ENCODE measurements around the gene ELMO3. TPM values are rescaled to one million over a fixed set of nuclear protein-coding genes. Genes with fewer than 3 reads are reported as not detected.

The ELMO3 gene
- total RNA-seq, 1 experiment from 2014 or later, result 2.0 TPM

DNA sequence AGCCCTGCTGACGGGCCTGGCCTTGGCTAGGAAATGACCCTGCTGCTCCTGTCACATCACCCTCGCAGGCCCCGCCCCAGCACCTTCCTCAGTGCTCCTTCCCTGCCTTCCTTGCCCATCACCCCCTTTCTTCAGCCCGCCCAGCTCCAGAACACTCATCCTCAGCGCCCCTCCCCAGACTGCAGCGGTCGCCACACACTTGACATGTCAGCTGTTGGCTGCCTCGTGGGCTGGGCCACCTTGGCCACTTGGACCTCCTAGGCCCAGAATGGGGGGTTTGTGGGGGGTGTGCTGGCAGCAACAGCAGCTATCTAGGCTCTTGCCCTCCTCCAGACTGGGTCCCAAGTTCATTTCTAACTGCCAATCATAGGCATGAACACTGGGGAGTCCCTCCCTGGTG lies 10.6 kb downstream of the ELMO3 start:
- Histone ChIP-seq H3K4me1 (ENCODE audit: control insufficient read depth, insufficient read depth, low read length) (peaks cover 18% of the 10 kb centered on the region), H3K36me3 (ENCODE audit: control insufficient read depth, insufficient read depth, low read length) (no peaks in the 10 kb centered on the region), H3K9me3 (ENCODE audit: control insufficient read depth, insufficient read depth, low read depth, low read length) (no peaks in the 10 kb centered on the region), H3K4me3 (ENCODE audit: low read depth in 2 of 2, low read length in 2 of 2) (no peak overlapping the region), H3K27me3 (ENCODE audit: control insufficient read depth, insufficient read depth, low read length) (no peaks in the 10 kb centered on the region), H3K27ac (ENCODE audit: low read length) (no peak overlapping the region)
- intact Hi-C loops (cut with micrococcal nuclease; ENCODE audit: unreplicated experiment) (no loop called here), in situ Hi-C loops (cut with HindIII; ENCODE audit: low pct_unique_long_range_greater_than_20kb, low sequenced_read_pairs) (no loop called here)
- BruUV-seq (replicated peaks), result no TSS peak
- POLR2A ChIA-PET, result interaction anchor here (0.9 kb wide), 1 partner anchor 12 kb away, joined by 4 read pairs; no protein-coding TSS in a partner anchor
- CTCF ChIA-PET, result no interaction called here
- no peak for ATAC-seq
- TF ChIP-seq SIN3A (IDR thresholded peaks at IDR 0.05; ENCODE audit: borderline replicate concordance, insufficient read depth, low read depth, low read length) (no peak), POLR2AphosphoS5 (IDR thresholded peaks at IDR 0.05; ENCODE audit: low read depth, low read length) (no peak), TCF7L2 (IDR thresholded peaks at IDR 0.05; ENCODE audit: low read depth, low read length) (no peak)
- TF ChIP-seq, protein P1, sequence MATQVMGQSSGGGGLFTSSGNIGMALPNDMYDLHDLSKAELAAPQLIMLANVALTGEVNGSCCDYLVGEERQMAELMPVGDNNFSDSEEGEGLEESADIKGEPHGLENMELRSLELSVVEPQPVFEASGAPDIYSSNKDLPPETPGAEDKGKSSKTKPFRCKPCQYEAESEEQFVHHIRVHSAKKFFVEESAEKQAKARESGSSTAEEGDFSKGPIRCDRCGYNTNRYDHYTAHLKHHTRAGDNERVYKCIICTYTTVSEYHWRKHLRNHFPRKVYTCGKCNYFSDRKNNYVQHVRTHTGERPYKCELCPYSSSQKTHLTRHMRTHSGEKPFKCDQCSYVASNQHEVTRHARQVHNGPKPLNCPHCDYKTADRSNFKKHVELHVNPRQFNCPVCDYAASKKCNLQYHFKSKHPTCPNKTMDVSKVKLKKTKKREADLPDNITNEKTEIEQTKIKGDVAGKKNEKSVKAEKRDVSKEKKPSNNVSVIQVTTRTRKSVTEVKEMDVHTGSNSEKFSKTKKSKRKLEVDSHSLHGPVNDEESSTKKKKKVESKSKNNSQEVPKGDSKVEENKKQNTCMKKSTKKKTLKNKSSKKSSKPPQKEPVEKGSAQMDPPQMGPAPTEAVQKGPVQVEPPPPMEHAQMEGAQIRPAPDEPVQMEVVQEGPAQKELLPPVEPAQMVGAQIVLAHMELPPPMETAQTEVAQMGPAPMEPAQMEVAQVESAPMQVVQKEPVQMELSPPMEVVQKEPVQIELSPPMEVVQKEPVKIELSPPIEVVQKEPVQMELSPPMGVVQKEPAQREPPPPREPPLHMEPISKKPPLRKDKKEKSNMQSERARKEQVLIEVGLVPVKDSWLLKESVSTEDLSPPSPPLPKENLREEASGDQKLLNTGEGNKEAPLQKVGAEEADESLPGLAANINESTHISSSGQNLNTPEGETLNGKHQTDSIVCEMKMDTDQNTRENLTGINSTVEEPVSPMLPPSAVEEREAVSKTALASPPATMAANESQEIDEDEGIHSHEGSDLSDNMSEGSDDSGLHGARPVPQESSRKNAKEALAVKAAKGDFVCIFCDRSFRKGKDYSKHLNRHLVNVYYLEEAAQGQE (IDR thresholded peaks at IDR 0.05; ENCODE audit: insufficient read depth in 1 of 2, low read depth in 2 of 2, low read length in 1 of 2), result no peak
- TF ChIP-seq, protein P2, sequence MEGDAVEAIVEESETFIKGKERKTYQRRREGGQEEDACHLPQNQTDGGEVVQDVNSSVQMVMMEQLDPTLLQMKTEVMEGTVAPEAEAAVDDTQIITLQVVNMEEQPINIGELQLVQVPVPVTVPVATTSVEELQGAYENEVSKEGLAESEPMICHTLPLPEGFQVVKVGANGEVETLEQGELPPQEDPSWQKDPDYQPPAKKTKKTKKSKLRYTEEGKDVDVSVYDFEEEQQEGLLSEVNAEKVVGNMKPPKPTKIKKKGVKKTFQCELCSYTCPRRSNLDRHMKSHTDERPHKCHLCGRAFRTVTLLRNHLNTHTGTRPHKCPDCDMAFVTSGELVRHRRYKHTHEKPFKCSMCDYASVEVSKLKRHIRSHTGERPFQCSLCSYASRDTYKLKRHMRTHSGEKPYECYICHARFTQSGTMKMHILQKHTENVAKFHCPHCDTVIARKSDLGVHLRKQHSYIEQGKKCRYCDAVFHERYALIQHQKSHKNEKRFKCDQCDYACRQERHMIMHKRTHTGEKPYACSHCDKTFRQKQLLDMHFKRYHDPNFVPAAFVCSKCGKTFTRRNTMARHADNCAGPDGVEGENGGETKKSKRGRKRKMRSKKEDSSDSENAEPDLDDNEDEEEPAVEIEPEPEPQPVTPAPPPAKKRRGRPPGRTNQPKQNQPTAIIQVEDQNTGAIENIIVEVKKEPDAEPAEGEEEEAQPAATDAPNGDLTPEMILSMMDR (IDR thresholded peaks at IDR 0.05), result no peak
- no peak for DNase-seq (ENCODE audit: low read depth, low spot score)

DNA sequence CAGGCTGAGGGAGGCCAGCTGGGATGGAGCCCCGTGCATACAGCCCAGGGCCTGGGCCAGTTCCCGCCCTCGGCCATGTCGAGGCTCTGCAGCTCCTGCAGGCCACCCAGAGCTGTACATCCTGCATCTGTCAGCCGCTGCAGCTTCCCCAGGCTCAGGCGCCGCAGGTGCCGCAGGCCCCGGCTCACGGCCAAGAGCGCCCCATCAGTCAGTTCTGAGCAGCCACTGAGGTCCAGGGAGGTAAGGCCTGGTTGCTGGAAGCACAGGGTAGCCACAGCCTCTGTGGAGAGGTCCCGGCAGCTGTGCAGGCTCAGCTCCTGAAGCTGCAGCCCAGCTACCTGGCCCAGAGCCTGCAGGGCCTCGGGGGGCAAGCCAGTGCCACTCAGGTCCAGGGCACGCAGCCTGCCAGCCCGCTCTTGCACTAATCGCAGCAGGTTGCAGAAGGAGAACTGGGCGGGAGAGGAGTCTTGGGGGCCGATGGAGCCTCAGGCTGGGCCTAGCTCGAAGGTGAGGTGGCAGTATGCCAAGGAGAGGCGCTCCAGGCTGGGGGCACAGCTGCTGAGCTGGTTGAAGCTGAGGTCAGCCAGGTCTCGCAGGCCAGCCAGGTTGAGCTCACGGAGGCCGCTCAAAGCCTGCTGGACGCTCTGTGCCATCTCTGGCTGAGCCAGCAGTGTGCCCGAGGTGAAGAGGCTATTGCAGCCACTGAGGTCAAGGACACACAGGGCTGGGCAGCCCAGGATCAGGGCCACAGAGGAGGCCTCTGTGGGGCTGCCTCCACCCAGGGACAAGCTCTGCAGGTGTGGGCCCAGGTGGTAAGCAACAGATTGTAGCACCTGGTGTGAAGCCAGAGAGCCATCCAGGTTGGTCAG lies 11.4 kb downstream of the ELMO3 start:
- ChIA-PET CTCF (no interaction called here), POLR2A (interaction anchor here (0.6 kb wide), 1 partner anchor 122 kb away, joined by 3 read pairs; no protein-coding TSS in a partner anchor)
- Histone ChIP-seq H3K9me3 (ENCODE audit: control insufficient read depth, insufficient read depth, low read depth, low read length) (no peaks in the 10 kb centered on the region), H3K27me3 (ENCODE audit: control insufficient read depth, insufficient read depth, low read length) (no peaks in the 10 kb centered on the region), H3K36me3 (ENCODE audit: control insufficient read depth, insufficient read depth, low read length) (no peaks in the 10 kb centered on the region), H3K27ac (ENCODE audit: low read length) (no peak overlapping the region), H3K4me1 (ENCODE audit: control insufficient read depth, insufficient read depth, low read length) (peaks cover 18% of the 10 kb centered on the region), H3K4me3 (ENCODE audit: low read depth in 2 of 2, low read length in 2 of 2) (no peak overlapping the region)
- in situ Hi-C loops (cut with HindIII; ENCODE audit: low pct_unique_long_range_greater_than_20kb, low sequenced_read_pairs) (no loop called here), intact Hi-C loops (cut with micrococcal nuclease; ENCODE audit: unreplicated experiment) (no loop called here)
- DNase-seq (ENCODE audit: low read depth, low spot score) (no peak), ATAC-seq (no peak)
- TF ChIP-seq SIN3A (IDR thresholded peaks at IDR 0.05; ENCODE audit: borderline replicate concordance, insufficient read depth, low read depth, low read length), result no peak
- TF ChIP-seq, protein P1 (IDR thresholded peaks at IDR 0.05; ENCODE audit: insufficient read depth in 1 of 2, low read depth in 2 of 2, low read length in 1 of 2), result no peak
- TF ChIP-seq, protein P2 (IDR thresholded peaks at IDR 0.05), result no peak
- no peak for TF ChIP-seq TCF7L2 (IDR thresholded peaks at IDR 0.05; ENCODE audit: low read depth, low read length)
- TF ChIP-seq POLR2AphosphoS5 (IDR thresholded peaks at IDR 0.05; ENCODE audit: low read depth, low read length), result no peak
- BruUV-seq (replicated peaks), result no TSS peak
